Peyer's patch (tissue), 4 donors: ENCODE data around the gene CCDC85B.

Source experiments
- CTCF ChIP-seq, 6 experiments: fragments of 450-650 bp in 4 of 6; fragments of 200-600 bp in 2 of 6; sonication (generic) in 1 of 6; IDR thresholded peaks; one replicate each; pipeline ENCODE4 v1.5.1; 2017 to 2019; ENCODE audit warnings: antibody characterized with exemption in 6 of 6, mild to moderate bottlenecking in 3 of 6, moderate library complexity in 1 of 6
- POLR2A ChIP-seq, 2 donors: fragments of 450-650 bp; IDR thresholded peaks; one replicate each; pipeline ENCODE4 v1.5.1; 2017; ENCODE audit warnings: antibody characterized with exemption in 2 of 2, mild to moderate bottlenecking in 2 of 2, moderate library complexity in 2 of 2

GRCh38 chr11:65887723-65888162, 2.7 kb upstream of the CCDC85B start:
- TF ChIP-seq POLR2A (IDR thresholded peaks at IDR 0.05) (no peak), CTCF (IDR thresholded peaks at IDR 0.05) (no peak)
